NCI-H187 (cell line): ENCODE data around the gene TBC1D4.

ENCODE experiments used
- DNase-seq, 2 experiments: peaks; one replicate each; lab custom pipeline; 2025; lab: John Stamatoyannopoulos, UW

TBC1D4 gene, protein sequence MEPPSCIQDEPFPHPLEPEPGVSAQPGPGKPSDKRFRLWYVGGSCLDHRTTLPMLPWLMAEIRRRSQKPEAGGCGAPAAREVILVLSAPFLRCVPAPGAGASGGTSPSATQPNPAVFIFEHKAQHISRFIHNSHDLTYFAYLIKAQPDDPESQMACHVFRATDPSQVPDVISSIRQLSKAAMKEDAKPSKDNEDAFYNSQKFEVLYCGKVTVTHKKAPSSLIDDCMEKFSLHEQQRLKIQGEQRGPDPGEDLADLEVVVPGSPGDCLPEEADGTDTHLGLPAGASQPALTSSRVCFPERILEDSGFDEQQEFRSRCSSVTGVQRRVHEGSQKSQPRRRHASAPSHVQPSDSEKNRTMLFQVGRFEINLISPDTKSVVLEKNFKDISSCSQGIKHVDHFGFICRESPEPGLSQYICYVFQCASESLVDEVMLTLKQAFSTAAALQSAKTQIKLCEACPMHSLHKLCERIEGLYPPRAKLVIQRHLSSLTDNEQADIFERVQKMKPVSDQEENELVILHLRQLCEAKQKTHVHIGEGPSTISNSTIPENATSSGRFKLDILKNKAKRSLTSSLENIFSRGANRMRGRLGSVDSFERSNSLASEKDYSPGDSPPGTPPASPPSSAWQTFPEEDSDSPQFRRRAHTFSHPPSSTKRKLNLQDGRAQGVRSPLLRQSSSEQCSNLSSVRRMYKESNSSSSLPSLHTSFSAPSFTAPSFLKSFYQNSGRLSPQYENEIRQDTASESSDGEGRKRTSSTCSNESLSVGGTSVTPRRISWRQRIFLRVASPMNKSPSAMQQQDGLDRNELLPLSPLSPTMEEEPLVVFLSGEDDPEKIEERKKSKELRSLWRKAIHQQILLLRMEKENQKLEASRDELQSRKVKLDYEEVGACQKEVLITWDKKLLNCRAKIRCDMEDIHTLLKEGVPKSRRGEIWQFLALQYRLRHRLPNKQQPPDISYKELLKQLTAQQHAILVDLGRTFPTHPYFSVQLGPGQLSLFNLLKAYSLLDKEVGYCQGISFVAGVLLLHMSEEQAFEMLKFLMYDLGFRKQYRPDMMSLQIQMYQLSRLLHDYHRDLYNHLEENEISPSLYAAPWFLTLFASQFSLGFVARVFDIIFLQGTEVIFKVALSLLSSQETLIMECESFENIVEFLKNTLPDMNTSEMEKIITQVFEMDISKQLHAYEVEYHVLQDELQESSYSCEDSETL (N-terminal part only)

DNA sequence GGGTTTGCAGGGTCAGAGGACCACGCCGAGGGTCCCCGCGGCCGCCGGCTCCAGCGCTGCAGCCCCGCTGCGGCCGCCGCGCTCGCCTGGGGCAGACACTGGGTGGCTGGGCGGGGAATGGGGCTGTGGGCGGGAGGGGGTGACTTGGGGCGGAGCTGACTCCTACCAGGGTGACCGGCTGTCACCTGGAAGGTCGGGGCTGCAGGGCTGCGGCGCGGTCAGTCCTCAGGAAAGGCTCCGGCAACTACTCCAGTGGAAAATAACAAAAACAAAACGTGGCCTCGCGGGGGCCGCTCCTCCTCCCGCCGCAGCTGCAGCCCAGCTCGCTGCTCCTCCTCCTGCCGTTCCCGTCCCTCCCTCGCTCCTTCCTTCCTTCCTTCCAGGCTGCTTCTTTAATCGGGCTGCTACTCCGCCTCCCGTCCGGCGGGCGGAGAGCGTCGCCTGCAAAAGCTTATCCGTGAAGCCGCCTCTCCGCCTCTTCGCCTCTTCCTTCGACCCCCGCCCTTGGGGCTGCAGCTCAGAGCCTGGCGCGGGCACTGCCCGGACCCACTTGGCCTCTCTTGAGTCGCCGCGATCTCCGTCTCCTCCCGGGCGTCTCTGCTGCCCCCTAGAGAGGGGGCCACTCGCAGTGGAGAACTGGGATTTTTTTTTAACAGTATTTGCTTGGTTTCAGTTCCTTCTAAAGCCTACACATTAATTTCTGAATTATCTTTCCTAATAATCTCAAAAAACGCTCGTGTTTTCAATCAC lies at the start of gene TBC1D4:
TBC1D4 (minus strand) TSS at position 100 of the 750 bp plus-strand sequence. CDS start 402 bp downstream, outside the sequence.
- DNase-seq: peak; percentile 45 to 61

DNA sequence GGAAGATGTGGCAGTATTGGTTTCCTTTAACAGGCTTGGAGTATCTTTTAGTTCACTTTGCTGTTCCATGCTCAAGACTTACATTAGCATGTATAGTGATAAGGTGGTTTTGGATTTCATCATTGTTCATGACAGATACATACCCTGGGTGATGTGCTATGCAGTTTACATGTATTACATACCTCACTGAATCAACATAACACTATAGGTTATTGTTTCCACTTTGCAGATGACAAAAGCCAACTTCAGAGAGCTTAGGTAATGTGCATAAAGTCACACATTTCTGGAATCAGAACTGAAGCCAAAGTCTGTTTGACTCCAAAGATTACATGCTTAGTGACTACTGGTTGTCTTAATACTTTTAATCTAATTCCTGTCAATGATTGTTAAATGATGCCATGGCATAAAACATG lies 48.6 kb upstream of the TBC1D4 start:
- DNase-seq: no peak

DNA sequence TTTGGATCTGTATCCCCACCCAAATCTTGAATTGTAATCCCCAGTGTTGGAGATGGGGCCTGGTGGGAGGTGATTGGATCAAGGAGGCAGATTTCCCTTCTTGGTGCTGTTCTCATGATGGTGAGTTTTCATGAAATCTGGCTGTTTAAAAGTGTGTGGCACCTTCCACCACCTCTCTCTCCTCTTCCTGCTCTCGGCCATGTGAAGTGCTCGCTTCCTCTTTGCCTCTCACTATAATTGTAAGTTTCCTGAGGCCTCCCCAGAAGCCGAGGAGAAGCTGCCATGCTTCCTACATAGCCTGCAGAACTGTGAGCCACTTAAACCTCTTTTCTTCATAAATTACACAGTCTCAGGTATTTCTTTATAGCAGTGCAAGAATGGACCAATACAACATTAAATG lies 40.0 kb upstream of the TBC1D4 start:
- no peak for DNase-seq

DNA sequence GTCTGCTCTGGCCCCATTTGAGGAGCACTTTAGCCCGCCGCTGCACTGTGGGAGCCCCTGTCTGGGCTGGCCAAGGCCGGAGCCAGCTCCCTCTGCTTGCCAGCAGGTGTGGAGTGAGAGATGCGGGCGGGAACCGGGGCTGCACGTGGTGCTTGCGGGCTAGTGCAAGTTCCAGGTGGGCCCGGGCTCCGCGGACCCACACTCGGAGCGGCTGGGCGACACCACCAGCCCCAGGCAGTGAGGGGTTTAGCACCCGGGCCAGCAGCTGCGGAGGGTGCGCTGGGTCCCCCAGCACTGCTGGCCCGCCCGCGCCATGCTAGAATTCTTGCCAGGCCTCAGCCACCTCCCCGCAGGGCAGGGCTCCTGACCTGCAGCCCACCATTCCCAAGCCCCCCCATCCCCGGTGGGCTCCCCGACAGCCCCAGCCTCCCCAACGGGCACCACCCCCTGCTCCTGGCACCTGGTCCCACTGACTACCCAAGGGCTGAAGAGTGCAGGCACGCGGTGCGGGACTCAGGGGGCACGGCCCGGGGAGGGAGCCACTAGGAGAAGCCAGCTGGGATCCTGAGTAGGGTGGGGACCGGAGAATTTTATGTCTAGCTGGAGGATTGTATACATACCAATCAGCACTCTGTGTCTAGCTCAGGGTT lies 36.6 kb upstream of the TBC1D4 start:
- no peak for DNase-seq

DNA sequence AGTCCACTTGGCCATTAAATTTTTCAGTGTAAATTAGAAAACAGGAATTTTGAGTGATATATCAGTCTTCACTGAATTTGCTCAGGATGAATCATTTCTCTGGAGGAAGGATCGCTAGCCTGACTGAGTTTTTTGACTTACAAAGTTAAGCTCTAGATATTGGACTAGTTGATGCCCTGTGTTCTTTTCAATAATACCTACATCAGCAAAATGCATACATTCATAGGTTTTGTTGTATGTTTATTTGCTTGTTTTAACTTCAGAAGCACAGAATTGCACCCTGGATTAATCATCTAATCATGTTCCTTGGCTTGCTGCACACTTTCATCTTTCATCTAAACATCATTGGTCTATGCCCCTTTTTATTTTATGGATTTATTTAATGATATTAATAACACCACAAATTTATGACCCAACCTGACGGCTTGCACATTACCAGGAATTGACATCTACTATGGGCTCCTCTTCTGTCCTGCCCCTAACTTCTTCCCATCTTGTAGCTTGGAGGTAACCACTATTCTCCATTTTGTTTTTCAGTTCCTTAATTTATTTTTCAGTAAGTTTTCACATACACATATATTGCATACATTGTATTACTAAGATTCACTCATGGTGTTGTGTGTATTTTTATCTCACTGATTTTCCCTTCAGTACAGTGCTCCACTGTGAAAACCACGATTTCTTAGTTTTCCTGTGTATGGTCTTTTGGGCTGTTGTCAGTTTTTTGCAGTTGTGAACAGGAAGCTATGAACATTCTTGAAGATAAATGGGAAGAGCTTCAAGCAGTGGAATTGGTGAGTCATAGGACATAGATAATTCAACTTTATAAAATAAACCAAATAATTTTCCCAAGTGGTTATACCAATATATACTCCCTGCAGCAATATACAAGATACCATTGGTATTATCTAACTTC lies 32.4 kb upstream of the TBC1D4 start:
- no peak for DNase-seq

DNA sequence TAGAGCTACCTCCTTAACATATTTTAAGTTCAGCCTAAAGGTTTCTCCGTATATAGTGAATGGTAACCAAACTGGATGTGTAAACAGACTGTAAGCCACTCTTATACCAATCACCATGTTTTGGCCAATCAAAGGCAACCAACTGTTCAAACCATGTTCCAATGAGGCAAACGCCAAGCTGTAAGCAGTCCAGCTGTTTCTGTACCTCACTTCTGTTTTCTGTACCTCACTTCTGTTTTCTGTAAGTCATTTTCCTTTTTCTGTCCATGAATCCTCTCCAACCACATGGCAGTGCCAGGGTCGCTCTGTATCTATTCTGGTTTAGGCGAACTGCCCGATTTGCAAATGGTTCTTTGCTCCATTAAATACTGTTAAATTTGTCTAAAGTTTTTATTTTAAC lies 31.3 kb upstream of the TBC1D4 start:
- DNase-seq: no peak

DNA sequence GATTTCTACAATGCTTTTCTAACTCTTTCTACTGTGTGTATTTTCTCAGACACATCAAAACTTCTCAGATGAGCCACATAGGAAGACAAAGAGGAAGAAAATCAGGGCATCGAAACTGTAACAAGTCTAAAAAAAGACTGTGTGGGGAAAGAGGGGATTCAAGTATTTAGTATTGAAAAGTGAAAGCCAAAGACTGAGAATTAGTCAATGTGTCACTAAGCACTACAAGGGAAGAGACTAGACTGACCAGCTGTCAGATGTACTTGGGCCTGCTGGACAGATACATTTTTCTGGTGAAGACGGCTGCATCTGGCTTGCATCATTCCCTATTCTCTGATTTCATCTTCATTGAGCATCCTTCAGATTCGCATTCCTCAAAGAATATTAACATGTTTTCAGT lies 30.3 kb upstream of the TBC1D4 start:
- no peak for DNase-seq

DNA sequence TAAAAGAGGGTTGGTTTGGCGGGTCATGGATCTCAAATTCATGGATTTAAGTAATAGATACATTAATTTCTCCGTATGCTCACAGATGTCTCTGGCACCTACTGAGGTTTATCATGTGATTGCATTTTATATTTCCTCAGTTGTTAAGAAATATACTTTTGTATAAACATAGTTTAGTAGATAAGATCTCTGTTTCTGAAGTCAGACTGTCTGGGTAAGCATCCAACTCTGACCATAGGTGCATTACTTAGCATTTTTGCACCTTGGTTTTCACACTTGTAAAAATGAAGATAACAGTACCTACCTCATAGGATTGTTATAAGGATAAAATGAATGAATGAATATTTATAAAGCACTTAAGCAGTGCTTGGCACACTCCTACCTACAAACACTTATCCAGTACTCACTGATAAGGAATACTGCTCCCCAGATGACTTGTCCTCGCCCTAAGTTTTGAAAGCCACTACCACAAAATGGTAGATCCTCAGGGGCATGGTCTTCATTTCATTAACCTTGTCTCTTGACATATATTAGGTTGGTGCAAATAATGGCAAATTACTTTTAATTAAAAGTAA lies 29.2 kb upstream of the TBC1D4 start:
- DNase-seq: no peak

DNA sequence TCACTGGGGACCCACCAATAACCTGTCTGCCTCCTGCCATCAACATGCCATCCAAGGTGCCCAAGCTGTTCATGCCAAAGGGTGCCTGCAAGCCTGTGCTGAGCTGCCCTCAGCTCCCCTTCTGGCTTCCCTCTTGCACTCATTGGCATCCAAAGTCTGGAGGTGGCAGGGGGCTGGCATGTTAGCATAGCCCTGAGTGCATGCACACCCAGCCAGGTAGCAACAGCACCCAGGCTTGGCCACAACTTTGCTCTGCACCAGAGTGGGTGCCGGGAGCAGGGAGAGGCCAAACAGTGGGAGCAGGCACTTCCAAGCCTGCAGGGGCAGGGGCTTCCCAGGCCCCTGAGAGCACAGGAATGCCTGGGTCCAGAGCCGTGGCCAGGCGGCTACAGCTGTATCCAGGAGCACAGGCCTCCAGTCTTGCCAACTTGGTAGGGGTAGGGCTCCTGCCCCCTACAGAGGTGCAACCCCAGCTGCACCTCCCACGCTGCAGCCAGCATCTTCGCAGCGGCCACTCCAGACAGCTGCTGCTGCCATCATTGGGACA lies 26.1 kb upstream of the TBC1D4 start:
- no peak for DNase-seq

DNA sequence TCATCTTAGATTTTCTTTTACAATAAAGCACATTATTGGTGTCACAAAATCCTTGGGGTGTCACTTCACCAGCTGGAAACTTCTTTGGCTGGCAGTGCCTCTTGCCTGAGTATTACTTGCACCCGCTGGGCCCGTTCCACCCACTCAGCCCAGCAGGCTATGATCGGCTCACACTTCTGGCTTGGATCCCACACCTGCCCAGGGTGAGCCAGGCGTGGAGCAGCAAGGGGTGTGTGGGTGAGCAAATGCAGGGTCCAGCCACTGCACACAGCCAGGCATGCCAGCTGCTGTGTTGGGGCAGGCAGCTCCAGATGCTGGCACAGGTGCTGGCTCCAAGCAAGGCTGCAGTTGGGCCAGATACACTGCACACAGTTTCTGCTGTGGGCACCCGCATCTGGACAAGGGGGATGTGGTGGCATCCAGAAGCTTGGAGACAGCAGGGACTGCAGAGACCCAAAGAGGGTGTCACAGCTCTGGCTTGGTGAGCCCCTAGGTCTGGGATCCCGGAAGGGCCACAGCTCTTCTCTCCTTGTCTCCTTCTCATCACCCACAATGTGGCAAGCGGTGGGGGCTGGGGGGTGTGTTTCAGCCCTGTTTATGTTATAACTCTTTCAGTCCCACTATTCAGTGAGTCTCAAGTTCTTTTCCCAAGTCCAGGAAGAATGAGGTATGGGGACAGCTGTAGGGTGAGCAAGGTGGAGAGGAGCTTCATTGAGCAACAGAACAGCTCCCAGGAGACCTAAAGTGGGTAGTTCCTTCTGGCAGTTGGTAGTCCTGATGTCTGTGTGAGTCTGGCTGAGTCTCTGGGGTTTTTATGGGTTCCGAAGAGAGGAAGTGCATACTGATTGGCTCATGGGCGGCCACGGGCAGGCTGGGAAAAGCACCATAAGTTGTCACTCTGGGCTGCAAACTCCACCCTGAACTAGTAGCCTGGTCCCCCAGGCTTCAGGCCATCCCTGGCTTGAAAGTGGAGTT lies 25.3 kb upstream of the TBC1D4 start:
- DNase-seq: no peak

DNA sequence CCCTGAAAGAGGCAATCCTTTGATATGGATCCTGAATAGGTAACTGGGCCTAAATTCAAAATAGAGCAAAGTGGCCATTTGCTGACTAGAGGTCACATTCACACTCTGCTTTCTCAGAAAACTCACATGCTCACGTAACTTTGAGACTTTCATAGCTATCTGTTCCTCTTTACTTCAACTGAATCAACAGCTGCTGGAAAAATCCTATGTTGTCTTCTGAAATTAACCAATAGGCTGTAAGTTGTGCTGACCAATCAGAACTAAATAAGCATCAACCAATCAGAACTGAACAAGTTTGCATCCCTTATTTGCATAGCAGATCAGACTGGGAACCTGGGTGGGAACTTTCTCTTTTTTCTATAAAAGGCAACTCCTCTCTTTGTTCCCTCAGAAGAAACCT lies 24.0 kb upstream of the TBC1D4 start:
- no peak for DNase-seq

DNA sequence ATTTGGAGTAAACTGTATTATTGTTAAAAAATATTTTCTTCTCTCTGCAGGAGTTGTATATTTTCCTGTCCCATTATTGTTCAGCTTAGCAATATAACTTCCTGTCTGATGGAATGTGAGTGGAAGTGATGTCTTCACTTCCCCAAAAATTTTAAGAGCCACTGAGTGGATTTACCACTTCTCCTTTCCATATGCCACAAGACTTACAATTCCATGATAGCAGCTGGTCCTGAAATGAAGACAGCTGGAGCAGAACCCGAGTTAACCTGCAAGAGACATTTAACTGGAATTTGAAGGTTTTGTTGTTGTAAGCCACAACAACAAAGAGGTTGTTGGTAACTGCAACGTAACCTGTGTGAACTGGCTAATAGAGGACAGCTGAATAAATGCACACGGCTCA lies 23.4 kb upstream of the TBC1D4 start:
- DNase-seq: no peak

DNA sequence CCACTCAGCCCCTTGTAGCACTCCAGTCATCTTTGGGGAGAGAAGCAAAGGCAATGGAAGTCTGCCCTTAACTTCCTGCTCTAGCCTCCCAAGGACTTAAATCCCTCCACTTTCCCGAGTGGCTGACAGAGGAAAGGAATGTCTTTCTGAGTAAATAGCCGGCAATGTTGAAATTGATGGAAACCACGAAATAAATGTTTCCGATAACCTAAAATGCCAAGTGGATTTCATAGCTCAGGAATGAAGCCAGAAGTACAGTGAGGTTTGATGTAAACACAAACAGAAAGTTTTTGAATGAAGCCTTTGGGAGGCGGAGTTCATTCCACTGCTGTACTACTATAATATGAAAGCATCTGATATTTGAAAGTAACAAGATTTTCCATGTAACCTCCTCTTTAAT lies 14.0 kb upstream of the TBC1D4 start:
- no peak for DNase-seq

DNA sequence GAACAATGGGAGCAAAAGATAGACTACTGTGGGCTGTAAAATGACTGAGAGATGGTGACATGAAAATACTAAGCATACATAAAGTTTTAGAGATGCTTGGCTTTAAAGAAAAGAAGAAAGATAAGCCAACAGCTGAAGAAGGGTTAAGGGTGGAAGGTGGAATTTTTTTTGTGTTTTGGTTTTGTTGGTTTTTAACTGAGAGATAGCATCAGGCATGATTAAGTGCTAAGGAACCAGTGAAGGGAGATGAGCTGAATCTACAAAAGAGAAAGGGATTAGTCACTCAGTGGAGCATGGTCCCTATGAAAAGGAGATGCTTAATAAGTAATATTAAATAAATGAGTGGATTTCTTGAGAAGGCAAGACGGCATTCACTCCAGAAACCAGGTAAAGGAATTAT lies 12.5 kb upstream of the TBC1D4 start:
- no peak for DNase-seq

DNA sequence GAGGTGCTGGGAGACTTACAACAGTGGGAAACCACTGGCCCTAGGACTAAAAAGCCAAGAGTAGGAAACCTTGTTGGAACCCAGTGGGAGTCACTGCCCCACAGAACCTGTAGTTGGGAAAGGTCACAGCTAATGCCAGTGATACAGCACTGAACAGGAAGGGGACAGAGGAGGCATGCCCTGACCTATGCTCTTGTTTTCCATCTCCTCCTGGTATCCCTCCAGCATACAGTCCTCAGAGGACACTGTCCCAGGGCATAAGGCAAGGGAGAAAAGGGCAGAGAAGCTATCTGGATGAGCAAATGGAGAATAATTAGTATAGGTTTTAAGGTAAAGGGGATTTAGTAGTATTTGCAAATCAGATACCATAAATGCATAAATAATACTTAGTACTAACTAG lies 11.2 kb upstream of the TBC1D4 start:
- no peak for DNase-seq

DNA sequence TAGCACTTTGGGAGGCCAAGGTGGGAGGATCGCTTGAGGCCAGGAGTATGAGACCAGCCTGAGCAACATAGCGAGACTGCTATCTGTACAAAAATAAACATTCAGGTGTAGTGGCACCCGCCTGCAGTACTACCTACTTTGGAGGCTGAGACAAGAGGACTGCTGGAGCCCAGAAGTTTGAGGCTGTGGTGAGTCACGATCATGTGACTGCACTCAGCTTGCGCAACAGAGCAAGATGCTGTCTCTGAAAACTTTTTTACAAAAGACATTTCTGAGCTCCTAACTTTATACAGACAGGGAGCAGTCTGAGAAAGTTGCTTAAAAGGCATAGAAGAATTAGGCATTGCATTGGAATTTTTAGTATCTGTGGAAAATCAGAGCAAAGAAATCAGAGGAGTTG lies 10.4 kb upstream of the TBC1D4 start:
- DNase-seq: no peak

DNA sequence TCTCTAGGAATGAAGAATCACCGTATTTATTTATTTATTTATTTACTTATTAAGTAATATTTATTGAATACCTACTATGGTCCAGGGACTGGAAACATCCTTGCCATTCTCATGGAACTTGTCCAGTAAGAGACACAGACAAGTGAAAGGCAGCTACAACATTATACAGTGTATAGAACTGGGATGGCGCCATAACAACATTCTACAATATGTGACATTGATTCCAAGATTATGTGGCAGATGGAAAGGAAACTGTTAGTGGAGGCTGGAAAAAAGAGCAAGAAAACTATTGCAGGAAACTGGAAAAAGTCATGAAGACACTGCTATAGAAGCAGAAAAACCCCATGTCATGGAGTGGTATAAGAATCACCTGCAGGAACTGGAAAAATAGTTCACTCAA lies 9.4 kb upstream of the TBC1D4 start:
- DNase-seq: no peak
